GM10266 (cell line): ENCODE results near the gene RHBDL3.

Source experiments
- DNase-seq: peaks from one replicate; pipeline ENCODE4 v3.0.0; 2012; ENCODE audit errors: extremely low spot score
- CTCF ChIP-seq: IDR thresholded peaks from 2 replicates; pipeline ENCODE4 v1.5.1; 2012; ENCODE audit warnings: mild to moderate bottlenecking, low read depth; ENCODE audit not compliant: control insufficient read depth, insufficient read depth; ENCODE audit errors: missing control alignments

RHBDL3 gene

GRCh38 chr17:32265192-32265923 is at the start of gene RHBDL3:
Gene RHBDL3, plus strand, starts transcription at chr17:32265832. Its CDS starts 358 bp downstream, at chr17:32266190.
- TF ChIP-seq CTCF: no peak
- DNase-seq: peak; percentile 63

- no peak for DNase-seq
- no peak for TF ChIP-seq CTCF
These were observed 43.0 kb upstream of the RHBDL3 start for GRCh38 chr17:32222621-32223020.

- TF ChIP-seq CTCF: no peak
These were observed 41.9 kb upstream of the RHBDL3 start for GRCh38 chr17:32223703-32224102.

GRCh38 chr17:32226886-32227285 is 38.7 kb upstream of the RHBDL3 start:
- no peak for DNase-seq
- TF ChIP-seq CTCF: no peak

More at GRCh38 chr17:32223703-32224102, 41.9 kb upstream of the RHBDL3 start:
- no peak for DNase-seq

- no peak for TF ChIP-seq CTCF
- DNase-seq: no peak
These were observed 37.7 kb upstream of the RHBDL3 start for GRCh38 chr17:32227910-32228309.

GRCh38 chr17:32235588-32235987 is 30.0 kb upstream of the RHBDL3 start:
- no peak for DNase-seq
- TF ChIP-seq CTCF: no peak

GRCh38 chr17:32239456-32239855 is 26.2 kb upstream of the RHBDL3 start:
- no peak for TF ChIP-seq CTCF
- no peak for DNase-seq
